GM21786 (cell line): Measurements from ENCODE around the gene LZTS2.

Experiments used
- ATAC-seq: cut with Tn5 transposase; IDR thresholded peaks from one replicate; pipeline ENCODE4 v1.9.1; 2021; ENCODE audit not compliant: unreplicated experiment

The LZTS2 gene

DNA sequence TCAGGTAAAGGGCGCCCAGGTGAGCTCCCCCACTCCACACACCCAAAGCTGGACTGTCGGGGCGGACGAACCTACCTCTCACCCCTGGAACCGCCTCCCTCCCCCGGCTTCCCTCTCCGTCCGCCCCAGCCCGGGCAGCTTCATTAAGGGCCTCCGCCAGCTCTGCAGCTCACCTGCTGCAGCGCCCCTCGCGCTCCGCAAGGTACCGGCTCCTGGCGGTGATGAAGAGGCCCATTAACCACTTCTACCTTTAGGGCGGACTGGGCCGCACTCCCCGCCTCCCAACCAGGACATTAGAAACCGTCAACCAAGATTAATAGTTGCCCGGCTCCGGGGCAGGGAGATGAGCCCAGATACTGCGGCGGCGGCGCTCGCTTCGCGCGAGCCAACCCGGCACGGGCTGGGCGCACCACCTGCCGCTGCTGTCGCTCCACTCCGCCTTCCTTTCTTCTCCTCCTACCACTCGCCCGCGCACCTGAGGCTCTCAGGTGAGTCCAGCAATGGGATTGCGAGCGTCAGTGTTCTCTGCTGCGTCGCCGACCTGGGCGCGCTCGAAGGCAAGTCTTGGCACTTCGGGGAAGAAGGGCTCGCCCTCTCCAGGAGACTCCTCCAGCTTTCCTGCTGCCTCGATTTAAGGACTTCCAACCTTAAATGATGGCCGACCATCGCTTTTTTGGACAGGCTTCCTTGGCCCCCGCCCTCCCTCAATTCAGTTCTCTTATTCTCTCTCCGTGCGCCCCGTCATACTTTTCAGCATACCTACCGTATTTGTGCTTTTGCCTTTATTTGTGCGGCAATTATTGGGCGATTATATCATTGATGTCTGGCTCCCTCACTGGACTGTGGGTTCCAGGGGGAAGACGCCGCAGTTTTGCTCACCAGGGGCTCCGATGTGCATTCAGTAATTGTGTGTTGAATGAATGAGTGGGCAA is 48.6 kb downstream of the LZTS2 start:
- no peak for ATAC-seq

DNA sequence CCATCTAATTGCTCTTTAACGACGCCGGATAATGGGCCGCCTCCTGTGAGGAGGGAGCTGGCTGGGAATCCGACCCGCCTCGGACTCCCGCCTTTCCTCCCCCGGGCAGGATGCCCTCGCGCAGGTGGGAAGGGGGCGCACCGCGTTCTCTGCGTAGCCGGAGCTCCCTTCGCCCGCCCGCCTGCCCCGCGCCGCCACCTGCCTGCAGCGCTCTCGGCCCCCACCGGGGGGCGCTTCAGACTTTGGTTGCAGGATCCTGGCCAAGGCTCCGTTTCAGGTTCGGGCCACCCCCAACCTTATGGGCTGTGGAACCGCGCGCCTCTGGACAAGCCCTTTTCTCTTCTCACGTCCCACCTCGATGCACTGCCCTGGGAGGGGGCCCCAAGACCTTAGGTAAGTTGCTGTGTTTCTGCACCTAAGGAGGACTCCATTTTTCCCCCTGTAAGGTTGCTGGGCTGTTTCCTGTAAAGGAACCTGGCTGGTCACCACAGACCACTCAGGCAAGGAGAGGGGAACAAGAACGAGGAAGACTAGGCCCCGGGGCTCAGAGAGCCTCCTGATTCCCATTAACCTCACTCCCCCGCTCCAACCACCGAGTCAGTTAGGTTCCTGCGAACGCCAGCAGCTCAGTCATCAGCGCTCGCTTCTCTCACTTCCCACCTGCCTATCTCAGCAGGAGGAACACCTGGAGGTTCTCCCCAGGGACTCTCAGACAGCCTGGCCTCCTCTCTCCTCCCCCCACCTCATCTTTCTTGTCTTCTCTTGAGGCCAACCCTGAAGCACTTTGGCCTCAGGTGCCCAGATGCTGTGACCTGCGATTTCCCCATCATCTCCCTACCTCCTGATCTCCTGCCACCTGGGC is 50.8 kb downstream of the LZTS2 start:
- no peak for ATAC-seq

GRCh38 chr10:101052285-101052684 is 52.7 kb downstream of the LZTS2 start:
- ATAC-seq = no peak

GRCh38 chr10:101053516-101053915 is 53.9 kb downstream of the LZTS2 start:
- no peak for ATAC-seq

GRCh38 chr10:101054351-101054750 is 54.7 kb downstream of the LZTS2 start:
- ATAC-seq = no peak

- no peak for ATAC-seq
Measured at GRCh38 chr10:101054876-101055275, 55.3 kb downstream of the LZTS2 start.

DNA sequence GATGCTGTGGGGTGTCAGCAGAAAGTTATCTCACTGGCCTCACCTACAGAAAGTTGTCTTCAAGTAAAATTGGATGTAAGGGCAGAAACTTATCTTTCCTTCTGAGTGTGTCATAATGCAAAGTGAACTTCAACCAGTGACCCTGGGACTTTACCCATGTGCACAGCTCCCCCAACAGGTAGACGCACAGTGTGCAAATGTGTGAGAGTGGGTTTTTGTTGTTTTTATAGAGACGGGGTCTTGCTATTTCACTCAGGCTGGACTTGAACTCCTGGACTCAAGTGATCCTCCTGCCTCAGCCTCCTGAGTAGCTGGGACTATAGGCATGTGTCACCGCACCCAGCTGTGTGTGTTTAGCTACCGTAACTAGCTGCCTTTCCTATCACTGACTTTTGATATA is 55.8 kb downstream of the LZTS2 start:
- no peak for ATAC-seq

DNA sequence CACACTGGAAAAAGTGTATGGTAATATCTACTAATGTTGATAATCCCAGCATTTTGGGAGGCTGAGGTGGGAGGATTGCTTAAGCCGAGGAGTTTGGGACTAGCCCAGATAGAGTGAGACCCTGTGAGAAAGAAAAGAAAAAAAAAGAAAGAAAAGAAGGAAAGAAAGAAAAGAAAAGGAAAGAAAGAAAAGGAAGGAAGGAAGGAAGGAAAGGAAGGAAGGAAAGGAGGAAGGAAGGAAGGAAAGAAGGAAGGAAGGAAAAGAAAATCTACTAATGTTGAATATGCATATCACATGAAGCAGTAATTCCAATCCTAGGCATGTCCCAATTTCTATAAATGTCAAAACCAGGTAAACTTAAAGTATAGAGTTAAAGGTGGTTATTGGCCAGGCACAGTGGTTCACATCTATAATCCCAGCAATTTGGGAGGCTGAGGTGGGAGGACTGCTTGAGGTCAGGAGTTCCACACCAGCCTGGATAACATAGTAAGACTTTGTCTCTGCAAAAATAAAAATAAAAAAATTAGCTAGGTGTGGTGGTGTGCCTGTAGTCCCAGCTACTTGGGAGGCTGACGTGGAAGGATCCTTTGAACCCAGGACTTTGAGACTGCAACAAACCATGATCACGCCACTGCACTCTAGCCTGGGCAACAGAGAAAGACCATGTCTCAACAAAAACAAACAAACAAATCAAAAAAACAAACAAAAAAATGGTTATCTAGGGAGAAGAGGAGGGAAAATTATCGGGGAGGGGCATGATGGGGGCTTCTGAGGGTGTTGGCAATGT is 57.0 kb downstream of the LZTS2 start:
- ATAC-seq = no peak
